ENCODE results near the gene CENPT.

GRCh38 chr16:67888331-67888730 is 40.8 kb upstream of the CENPT start:
- TF ChIP-seq, protein P1, sequence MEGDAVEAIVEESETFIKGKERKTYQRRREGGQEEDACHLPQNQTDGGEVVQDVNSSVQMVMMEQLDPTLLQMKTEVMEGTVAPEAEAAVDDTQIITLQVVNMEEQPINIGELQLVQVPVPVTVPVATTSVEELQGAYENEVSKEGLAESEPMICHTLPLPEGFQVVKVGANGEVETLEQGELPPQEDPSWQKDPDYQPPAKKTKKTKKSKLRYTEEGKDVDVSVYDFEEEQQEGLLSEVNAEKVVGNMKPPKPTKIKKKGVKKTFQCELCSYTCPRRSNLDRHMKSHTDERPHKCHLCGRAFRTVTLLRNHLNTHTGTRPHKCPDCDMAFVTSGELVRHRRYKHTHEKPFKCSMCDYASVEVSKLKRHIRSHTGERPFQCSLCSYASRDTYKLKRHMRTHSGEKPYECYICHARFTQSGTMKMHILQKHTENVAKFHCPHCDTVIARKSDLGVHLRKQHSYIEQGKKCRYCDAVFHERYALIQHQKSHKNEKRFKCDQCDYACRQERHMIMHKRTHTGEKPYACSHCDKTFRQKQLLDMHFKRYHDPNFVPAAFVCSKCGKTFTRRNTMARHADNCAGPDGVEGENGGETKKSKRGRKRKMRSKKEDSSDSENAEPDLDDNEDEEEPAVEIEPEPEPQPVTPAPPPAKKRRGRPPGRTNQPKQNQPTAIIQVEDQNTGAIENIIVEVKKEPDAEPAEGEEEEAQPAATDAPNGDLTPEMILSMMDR (IDR thresholded peaks at IDR 0.05): no peak
- no peak for TF ChIP-seq POLR2A (IDR thresholded peaks at IDR 0.05)

Measured in lower leg skin (tissue), 3 donors.